ENCODE results near the gene TENM4. TPM values are rescaled to one million over a fixed set of nuclear protein-coding genes. Genes with fewer than 3 reads are reported as not detected.

TENM4 gene
- total RNA-seq, 1 donor from 2014 or later, result 50.7 TPM

DNA sequence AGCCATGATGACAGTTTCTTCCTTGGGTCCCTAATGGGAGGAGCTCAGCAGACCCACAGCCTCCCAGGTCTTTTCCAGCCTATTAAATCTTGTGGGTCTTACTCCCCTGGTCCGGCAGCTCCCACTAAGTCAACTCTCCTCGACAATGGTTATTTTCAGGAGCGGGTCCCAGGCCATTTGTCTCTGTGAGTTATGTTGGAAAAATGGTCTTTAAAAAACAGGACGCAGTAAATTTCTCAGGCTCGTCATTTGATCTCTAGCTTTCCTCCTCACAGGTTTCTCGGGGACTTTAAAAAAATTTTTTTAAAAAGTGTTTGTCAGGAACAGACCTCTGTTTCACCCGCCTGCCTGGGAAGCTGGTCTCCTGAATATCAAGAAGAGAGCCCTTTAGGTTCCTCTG lies 468.7 kb downstream of the TENM4 start:
- H3K4me1 Mint-ChIP-seq (ENCODE audit: low read depth, unreplicated experiment), result peaks cover 8% of the 10 kb centered on the region
- H3K27ac Mint-ChIP-seq (ENCODE audit: unreplicated experiment), result no peak overlapping the region
- H3K9me3 Mint-ChIP-seq (ENCODE audit: unreplicated experiment), result no peaks in the 10 kb centered on the region
- H3K27me3 Mint-ChIP-seq (ENCODE audit: unreplicated experiment), result peaks cover 2% of the 10 kb centered on the region
- no peak overlapping the region for H3K4me3 Mint-ChIP-seq (ENCODE audit: unreplicated experiment)
- no peaks in the 10 kb centered on the region for H3K36me3 Mint-ChIP-seq (ENCODE audit: unreplicated experiment)
- no peak for TF ChIP-seq CTCF (IDR thresholded peaks at IDR 0.05; ENCODE audit: partially characterized antibody, unreplicated experiment)
- no peak for DNase-seq

- H3K27me3 Mint-ChIP-seq (ENCODE audit: unreplicated experiment), result no peaks in the 10 kb centered on the region
- H3K36me3 Mint-ChIP-seq (ENCODE audit: unreplicated experiment), result no peaks in the 10 kb centered on the region
- H3K4me1 Mint-ChIP-seq (ENCODE audit: low read depth, unreplicated experiment), result peaks cover 8% of the 10 kb centered on the region
- H3K9me3 Mint-ChIP-seq (ENCODE audit: unreplicated experiment), result no peaks in the 10 kb centered on the region
- DNase-seq, result no peak
- no peak overlapping the region for H3K27ac Mint-ChIP-seq (ENCODE audit: unreplicated experiment)
- TF ChIP-seq CTCF (IDR thresholded peaks at IDR 0.05; ENCODE audit: partially characterized antibody, unreplicated experiment), result no peak
- no peak overlapping the region for H3K4me3 Mint-ChIP-seq (ENCODE audit: unreplicated experiment)
Measured at GRCh38 chr11:78967811-78968210, 473.0 kb downstream of the TENM4 start.

- Mint-ChIP-seq H3K4me3 (ENCODE audit: unreplicated experiment) (no peak overlapping the region), H3K27ac (ENCODE audit: unreplicated experiment) (no peak overlapping the region), H3K27me3 (ENCODE audit: unreplicated experiment) (no peaks in the 10 kb centered on the region), H3K9me3 (ENCODE audit: unreplicated experiment) (no peaks in the 10 kb centered on the region), H3K36me3 (ENCODE audit: unreplicated experiment) (no peaks in the 10 kb centered on the region), H3K4me1 (ENCODE audit: low read depth, unreplicated experiment) (peaks cover 18% of the 10 kb centered on the region)
- TF ChIP-seq CTCF (IDR thresholded peaks at IDR 0.05; ENCODE audit: partially characterized antibody, unreplicated experiment), result no peak
- DNase-seq, result no peak
Measured at GRCh38 chr11:78965432-78965831, 475.4 kb downstream of the TENM4 start.

GRCh38 chr11:78961937-78962701 lies 478.7 kb downstream of the TENM4 start:
- no peaks in the 10 kb centered on the region for H3K27me3 Mint-ChIP-seq (ENCODE audit: unreplicated experiment)
- peaks cover 2% of the 10 kb centered on the region for H3K9me3 Mint-ChIP-seq (ENCODE audit: unreplicated experiment)
- H3K4me3 Mint-ChIP-seq (ENCODE audit: unreplicated experiment), result peak overlapping the region; percentile 87
- H3K36me3 Mint-ChIP-seq (ENCODE audit: unreplicated experiment), result no peaks in the 10 kb centered on the region
- TF ChIP-seq CTCF (IDR thresholded peaks at IDR 0.05; ENCODE audit: partially characterized antibody, unreplicated experiment), result no peak
- H3K27ac Mint-ChIP-seq (ENCODE audit: unreplicated experiment), result no peak overlapping the region
- peak; percentile 77 for DNase-seq
- H3K4me1 Mint-ChIP-seq (ENCODE audit: low read depth, unreplicated experiment), result peaks cover 25% of the 10 kb centered on the region

DNA sequence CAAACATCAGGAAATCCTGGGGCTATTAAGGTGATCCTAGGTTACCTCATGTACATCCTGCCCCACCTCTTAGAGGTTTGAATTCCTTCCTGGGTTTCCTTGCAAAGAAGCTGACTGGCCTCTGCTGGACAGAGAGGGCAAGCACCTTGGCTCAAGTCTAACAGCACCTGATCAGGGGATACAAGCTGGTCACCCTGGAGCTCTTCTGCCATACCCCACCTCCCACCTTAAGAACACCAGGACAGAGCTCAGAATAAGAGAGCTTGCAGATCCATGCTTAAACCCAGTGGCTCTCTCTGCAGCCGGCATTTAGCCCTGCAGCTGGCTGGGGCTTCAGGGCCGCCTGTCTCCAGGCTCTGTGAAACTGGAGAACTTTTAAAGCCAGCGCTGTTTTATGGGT lies 479.6 kb downstream of the TENM4 start:
- Mint-ChIP-seq H3K4me1 (ENCODE audit: low read depth, unreplicated experiment) (peaks cover 28% of the 10 kb centered on the region), H3K27ac (ENCODE audit: unreplicated experiment) (no peak overlapping the region), H3K27me3 (ENCODE audit: unreplicated experiment) (no peaks in the 10 kb centered on the region), H3K36me3 (ENCODE audit: unreplicated experiment) (no peaks in the 10 kb centered on the region), H3K9me3 (ENCODE audit: unreplicated experiment) (peaks cover 2% of the 10 kb centered on the region), H3K4me3 (ENCODE audit: unreplicated experiment) (peak overlapping the region; percentile 87)
- no peak for TF ChIP-seq CTCF (IDR thresholded peaks at IDR 0.05; ENCODE audit: partially characterized antibody, unreplicated experiment)
- DNase-seq, result peak; percentile 33
